NOMO-1 treated with dmso at 0.1 percent for 144 hours (cell line): Measurements from ENCODE around the gene TDG.

Experiments
- DNase-seq: peaks from one replicate; lab custom pipeline; 2025; ENCODE audit not compliant: unreplicated experiment; lab: John Stamatoyannopoulos, UW

TDG gene

DNA sequence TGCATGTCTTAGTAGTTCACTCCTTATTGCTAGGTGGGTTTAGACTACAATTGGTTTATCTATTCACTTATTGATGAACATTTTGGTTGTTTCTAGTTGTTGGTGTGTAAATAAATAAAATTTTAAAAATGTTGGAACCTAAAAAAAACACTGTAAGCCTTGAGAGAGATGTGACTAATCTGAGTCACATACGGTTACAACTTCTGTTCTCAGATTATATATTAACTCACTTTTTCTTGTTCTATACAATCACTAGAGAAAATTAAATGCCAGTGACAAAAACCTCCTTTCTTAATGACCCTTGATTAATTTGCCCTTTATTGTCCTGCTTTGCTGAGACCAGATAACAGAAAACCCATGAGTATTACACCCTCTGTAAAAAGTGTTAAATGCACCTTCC is 7.1 kb upstream of the TDG start:
- DNase-seq = no peak

DNA sequence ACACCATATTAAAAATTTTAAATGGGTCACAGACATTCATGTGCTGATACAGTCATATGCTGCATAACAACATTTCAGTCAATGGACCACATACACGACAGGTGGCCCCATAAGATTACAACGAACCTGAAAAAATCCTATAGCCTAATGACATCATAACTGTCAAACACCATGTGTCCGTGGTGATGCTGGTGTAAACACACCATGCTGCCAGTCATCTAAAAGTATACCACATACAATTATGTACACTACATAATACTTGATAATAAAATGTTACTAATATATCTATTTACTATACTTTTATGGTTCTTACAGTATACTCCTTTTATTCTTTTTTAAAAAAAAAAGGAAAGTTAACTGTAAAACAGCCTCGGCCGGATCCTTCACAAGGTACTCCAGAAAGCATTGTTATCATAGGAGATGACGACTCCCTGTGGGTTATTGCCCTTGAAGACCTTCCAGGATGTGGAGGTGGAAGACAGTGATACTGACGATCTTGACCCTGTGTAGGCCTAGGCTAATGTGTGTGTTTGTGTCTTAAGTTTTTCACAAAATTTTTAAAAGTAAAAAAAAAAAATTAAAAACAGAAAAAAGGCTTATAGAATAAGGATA is 5.0 kb upstream of the TDG start:
- DNase-seq = no peak

DNA sequence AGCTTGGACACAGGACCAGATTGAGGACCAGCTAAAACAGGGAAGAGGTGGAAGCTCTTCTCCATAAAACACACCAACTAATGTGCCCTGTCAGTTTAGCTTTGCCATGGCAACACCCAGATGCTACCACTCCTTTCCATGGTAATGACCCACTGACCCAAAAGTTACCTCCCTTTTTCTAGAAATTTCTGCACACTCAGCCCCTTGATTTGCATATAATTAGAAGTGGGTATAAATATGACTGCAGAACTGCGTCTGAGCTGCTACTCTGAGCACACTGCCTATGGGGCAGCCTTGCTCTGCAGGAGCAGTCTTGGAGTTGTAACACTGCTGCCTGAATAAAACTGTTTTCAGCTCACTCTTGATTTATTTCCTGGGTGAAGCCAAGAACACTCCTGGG is 3.2 kb upstream of the TDG start:
- no peak for DNase-seq

- DNase-seq = no peak
Observed at GRCh38 chr12:103964805-103965204, 867 bp upstream of the TDG start.

GRCh38 chr12:103965255-103965589 is 450 bp upstream of the TDG start:
- no peak for DNase-seq

- DNase-seq = no peak
Observed at GRCh38 chr12:103966736-103967135, 1.1 kb downstream of the TDG start.

GRCh38 chr12:103969391-103969790 is 3.7 kb downstream of the TDG start:
- no peak for DNase-seq

DNA sequence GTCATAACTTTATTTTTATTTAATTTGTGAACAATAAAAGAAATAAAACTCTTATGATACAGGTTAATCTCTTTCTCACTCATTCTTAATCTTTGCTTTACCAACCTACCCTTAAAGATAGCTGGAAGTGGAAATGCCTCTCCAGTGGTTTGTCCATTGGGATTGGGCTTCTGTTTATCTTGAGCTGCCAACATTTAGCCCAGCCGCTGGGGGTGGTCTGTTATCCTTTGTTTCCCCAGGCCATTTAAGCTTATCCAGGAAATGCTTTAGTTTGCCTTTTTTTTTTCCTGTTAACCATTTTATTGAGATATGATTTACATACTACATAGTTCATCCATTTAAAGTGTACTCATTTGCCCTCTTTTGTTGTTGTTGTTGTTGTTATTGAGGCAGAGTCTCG is 8.2 kb downstream of the TDG start:
- no peak for DNase-seq

- no peak for DNase-seq
Observed at GRCh38 chr12:103975368-103975767, 9.7 kb downstream of the TDG start.

GRCh38 chr12:103978384-103978982 is 12.8 kb downstream of the TDG start:
- no peak for DNase-seq

- DNase-seq = no peak
Observed at GRCh38 chr12:103986829-103987228, 21.2 kb downstream of the TDG start.

DNA sequence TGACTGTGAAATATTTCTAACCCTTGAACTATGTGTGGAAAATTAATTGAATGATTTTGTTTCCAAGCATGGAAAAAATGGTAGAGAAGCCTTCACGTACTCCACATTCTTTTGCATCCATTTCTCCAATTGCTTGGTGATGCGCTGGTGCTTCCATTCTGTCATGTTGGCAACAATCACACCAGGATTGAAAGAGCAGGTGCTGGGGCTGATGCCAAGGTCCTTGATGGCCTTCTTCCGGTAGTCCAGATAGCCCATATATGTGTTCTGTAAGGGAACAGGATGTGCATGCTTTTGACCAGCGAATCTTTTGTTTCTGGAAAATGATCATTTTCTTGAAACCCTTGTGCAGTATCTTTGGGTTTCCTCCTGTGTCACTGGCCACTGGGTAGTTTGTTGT is 28.6 kb downstream of the TDG start:
- DNase-seq = no peak

DNA sequence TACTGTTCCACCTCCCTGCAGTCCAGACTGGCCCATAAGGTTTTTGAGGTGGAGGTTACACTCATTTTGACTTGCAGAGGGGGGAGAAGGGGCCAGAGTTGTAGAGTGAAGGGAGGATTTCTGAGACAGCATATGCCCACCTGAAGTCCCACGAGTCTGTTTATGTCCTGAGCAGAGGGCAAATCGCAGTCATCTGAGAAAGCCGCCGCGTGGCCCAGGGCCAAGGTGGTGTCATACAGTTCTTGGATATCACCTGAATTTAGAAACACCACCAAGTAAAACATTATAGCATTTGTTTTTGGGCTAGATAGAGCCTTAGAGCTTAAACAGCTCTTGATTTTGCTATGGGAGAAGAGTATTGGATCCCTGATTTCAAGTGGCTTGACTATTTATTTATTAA is 30.9 kb downstream of the TDG start:
- no peak for DNase-seq

GRCh38 chr12:103997286-103997900 is 31.7 kb downstream of the TDG start:
- DNase-seq = no peak

DNA sequence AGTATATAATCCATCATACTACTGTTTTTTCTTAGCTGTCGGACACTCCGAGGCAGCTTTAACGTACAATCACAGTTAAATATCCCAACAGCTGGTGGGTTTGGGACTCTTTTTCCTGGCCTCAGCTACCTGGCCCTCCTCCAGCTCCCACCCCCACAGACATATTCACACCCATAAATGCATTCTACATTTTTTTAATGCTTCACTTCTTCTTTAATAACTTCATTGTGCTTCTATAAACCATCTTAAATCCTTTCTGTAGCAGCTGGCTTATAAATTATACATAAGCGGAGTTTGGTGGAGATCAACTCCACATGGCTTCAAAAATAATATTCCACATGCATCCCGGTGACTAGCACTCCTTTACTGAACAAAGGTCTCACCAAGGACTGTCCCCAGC is 33.3 kb downstream of the TDG start:
- DNase-seq = no peak

- DNase-seq = no peak
Observed at GRCh38 chr12:104000807-104001434, 35.2 kb downstream of the TDG start.

- DNase-seq = no peak
Observed at GRCh38 chr12:104002686-104003085, 37.0 kb downstream of the TDG start.

DNA sequence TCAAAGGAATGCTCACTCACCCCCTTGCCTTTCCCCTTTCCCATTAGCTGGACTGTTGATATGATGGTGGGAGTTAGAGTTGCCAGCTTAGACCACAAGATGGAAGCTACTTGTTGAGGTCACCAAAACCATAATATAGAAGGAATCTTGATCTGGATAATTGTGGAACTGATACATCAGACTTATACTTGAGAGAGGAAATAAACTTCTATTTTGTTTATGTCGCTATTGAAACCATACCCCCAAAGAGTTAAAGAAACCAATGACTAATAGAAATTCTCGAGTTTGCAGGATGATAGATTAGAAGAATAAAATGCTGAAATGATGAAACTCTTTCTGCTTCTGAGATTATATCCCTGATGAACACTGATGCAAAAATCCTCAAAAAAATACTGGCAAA is 37.9 kb downstream of the TDG start:
- DNase-seq = no peak

DNA sequence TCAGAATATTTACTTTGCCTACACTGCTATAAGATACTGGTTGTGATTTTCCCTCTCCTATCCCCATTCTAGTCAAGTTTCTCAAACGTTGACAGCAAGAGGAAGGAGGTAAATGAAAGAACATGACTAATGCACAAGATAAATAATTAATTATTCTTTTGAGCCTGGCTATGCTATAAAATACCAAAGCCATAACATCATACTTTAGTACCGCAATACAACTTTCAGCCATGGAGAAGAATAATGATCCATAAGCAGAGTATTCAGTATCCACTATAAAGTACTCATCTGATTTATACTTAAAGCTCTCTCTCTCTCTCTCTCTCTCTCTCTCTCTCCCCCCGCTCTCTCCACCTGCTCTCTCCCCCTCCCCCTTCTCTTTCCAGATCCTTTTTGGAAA is 41.3 kb downstream of the TDG start:
- DNase-seq = no peak

DNA sequence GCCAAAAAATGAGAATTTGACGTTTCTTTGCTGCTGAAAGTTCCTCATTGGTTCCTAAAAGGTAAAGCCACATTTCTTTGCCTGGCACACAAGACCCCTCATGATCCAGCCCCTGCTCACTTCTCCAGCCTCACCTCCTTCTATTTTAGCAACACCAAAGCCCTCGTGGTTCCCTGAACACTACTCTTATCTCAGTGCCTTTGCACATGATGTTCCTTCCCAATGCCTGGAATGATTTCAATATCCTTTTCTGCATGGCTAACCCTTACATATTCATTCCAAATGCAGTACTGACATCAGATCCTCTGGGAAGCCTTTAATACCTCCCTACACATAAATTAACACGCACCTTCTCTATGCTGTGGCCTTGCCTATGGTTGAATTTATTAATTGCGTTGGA is 44.4 kb downstream of the TDG start:
- DNase-seq = no peak

DNA sequence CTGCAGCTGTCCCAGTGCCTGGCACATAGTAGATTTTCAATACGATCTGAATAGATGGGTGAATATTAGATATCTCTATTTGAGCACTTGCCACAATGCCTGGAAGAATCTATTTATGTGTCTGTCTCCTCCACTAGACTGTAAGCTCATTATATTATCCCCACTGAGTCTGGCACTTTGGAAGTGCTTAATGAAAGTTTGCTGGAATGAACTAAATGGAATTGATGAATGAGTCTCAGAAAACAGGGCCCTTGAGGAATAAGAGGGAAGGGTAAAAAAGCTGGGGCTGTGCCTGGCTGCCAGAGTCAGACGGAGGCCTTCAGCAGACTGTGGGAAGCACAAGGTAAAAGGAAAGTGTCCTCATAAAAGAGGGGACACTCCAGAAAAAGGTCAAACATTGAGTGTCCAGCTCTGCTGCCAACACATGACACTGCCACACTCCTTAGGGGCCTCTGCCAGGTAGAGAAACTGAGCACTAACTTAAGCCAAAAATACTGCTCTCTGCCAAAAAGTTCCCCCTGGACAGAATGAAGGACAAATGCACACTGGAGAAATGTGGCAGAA is 45.0 kb downstream of the TDG start:
- DNase-seq = no peak

DNA sequence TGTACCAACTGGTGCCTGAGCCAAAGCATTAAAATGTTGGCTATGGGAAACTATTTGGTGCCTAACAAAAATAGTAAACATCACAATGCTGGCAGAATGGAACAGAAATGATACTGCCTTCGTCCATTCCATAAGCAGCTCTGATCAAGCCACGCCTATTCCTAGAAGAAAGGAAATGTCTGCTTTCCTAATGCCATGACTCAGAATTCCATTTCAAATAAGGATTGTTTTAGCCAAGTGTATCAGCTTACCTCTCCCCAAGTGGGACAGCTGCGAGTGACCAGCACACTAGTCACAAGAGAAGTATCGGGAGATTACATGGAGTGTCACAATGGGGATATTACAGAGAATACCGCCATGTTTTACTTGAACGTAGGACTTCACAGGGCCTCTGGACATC is 45.6 kb downstream of the TDG start:
- DNase-seq = no peak
